Heart right ventricle (tissue), 16 donors: ENCODE data around the gene PDLIM4. TPM values are rescaled to one million over a fixed set of nuclear protein-coding genes. Genes with fewer than 3 reads are reported as not detected.

Experiments used
- ATAC-seq, 8 donors: fragments of 200-7000 bp; cut with Tn5 transposase; one replicate each; pipeline ENCODE4 v1.9.1; 2020; ENCODE audit warnings: mild to moderate bottlenecking in 8 of 8, moderate library complexity in 8 of 8, moderate number of reproducible peaks in 1 of 8
- DNase-seq, 2 donors: peaks; one replicate each; pipeline ENCODE4 v3.0.0-alpha.2; 2020
- H3K27ac ChIP-seq, 10 donors: fragments of 200-600 bp; sonication (generic) in 2 of 10; one replicate each; pipeline versions ENCODE4 v1.5.0 to v1.8.0; 2020 to 2022; ENCODE audit warnings: mild to moderate bottlenecking in 3 of 10
- H3K27me3 ChIP-seq, 7 donors: fragments of 200-600 bp; one replicate each; pipeline ENCODE4 v1.8.0; 2021 to 2022; ENCODE audit warnings: mild to moderate bottlenecking in 2 of 7
- H3K36me3 ChIP-seq, 9 donors: fragments of 200-600 bp; sonication (generic) in 1 of 9; one replicate each; pipeline versions ENCODE4 v1.5.0 to v1.8.0; 2020 to 2022; ENCODE audit warnings: mild to moderate bottlenecking in 2 of 9
- H3K4me1 ChIP-seq, 9 donors: fragments of 200-600 bp; sonication (generic) in 1 of 9; one replicate each; pipeline versions ENCODE4 v1.5.0 to v1.8.0; 2020 to 2022; ENCODE audit warnings: mild to moderate bottlenecking in 4 of 9
- H3K4me3 ChIP-seq, 10 donors: fragments of 200-600 bp; sonication (generic) in 2 of 10; one replicate each; pipeline versions ENCODE4 v1.5.0 to v1.8.0; 2020 to 2022; ENCODE audit warnings: mild to moderate bottlenecking in 7 of 10, moderate library complexity in 2 of 10
- H3K9me3 ChIP-seq, 11 donors: fragments of 200-600 bp in 10 of 11; sonication (generic) in 2 of 11; one replicate each; pipeline versions ENCODE4 v1.5.0 to v1.8.0; 2013 to 2022; ENCODE audit warnings: mild to moderate bottlenecking in 2 of 11, control low read depth in 1 of 11, moderate library complexity in 1 of 11
- CTCF ChIP-seq, 9 donors: fragments of 200-600 bp; sonication (generic) in 2 of 9; IDR thresholded peaks; one replicate each; pipeline versions ENCODE4 v1.5.0 to v1.8.0; 2021 to 2022; ENCODE audit warnings: antibody characterized with exemption in 9 of 9, mild to moderate bottlenecking in 5 of 9, moderate library complexity in 1 of 9
- WGBS, 2 donors: extraction: QIAGEN DNeasy Blood & Tissue Kit; methylation state at CpG; one replicate each; pipeline ENCODE4 v1.1.7; 2013; ENCODE audit warnings: inconsistent platforms in 1 of 2; 5-methylcytosine and 5-hydroxymethylcytosine counted together
- intact Hi-C, 10 donors: fragments of 100-400 bp; cut with DNase I; formaldehyde crosslinking; loops; one replicate each; pipeline versions ENCODE4 v1.11.1 to v1.14.2; 2022
- polyA plus RNA-seq, 2 donors: library from polyadenylated mRNA; stranded (reverse); fragments of 200-250 nt; gene quantifications; one replicate each; pipeline ENCODE4 v1.2.3, GENCODE V29; 2013
- total RNA-seq, 10 donors: library from RNA; stranded (reverse); fragmentation: NEBNext Ultra II Directional in 3 of 10; extraction: Animal tissue kit (Norgen Biotek cat#: 25700) in 3 of 10; gene quantifications; one replicate each; pipeline versions ENCODE4 v1.2.1 to v1.2.4, GENCODE V29; 2021 to 2023
- donor health status: Arrhythmogenic right ventricular cardiomyopathy.
- donor health status: ischemic (EF 13 %, LVEDD 7.1; RV severe dilation, severe dysfunction).
- donor health status: healthy with polysubstance abuse.
- donor health status: DM: no; HTN: yes; CAD: no.
- donor health status: DM: no; HTN: no; CAD: no.
- donor health status: ischemic (EF 25% LVEDD 6.9; RV normal size, moderate dysfunction).
- donor health status: ischemic (EF 25% LVEDD 5.7; RV mildly dilated, moderate dysfunction).
- donor health status: healthy.
- donor health status: DM: yes; HTN: yes; CAD: no.
- donor health status: Ischemic cardiomyopathy.
- donor health status: ischemic (EF 35%, LVEDD 5.7; RV mildly dilated, moderate dysfunction).
- donor health status: nonischemic (EF 11% LVEDD 7.7; RV severe dilation, severe dysfunction).
- donor health status: DM: yes; HTN: yes; CAD: no.
- donor health status: PGD.
- donor health status: ischemic (EF 29% LVEDD 5.4; RV normal size, mild dysfunction).
- donor health status: nonischemic (EF 23%, LVEDD 6.1; RV moderate dilation, normal function).

The PDLIM4 gene
- total and polyA plus RNA-seq, 12 donors, result 2.1 to 15.3 (median 3.6) TPM

GRCh38 chr5:132297211-132297940 is 39.9 kb downstream of the PDLIM4 start:
- DNase-seq, result no peak
- no peaks in the 10 kb centered on the region for H3K9me3 ChIP-seq
- intact Hi-C loops, result loop anchor here in 5 of 10 donors (5.0 to 10.0 kb wide), 2 partner anchors 65 to 197 kb away; partner anchors contain the start of gene IRF1 (in 5 of the 5)
- H3K36me3 ChIP-seq, result no peaks in the 10 kb centered on the region
- no peak for TF ChIP-seq CTCF (IDR thresholded peaks at IDR 0.05)
- no peak for ATAC-seq
- peak overlapping the region in 3 of 10 donors; percentile 50 to 99 (median 98) for H3K27ac ChIP-seq
- H3K27me3 ChIP-seq, result no peaks in the 10 kb centered on the region
- peak overlapping the region in 1 of 10 donors; percentile 71 for H3K4me3 ChIP-seq
- H3K4me1 ChIP-seq, result peaks cover 13 to 58% (median 50%) of the 10 kb centered on the region in 9 donors
- 95% methylated on average over 4 of the region's 4 CpGs for WGBS, 2 donors

- intact Hi-C loops, result loop anchor here in 5 of 10 donors (5.0 to 10.0 kb wide), 2 partner anchors 64 to 196 kb away; partner anchors contain the start of gene IRF1 (in 5 of the 5)
- no peak for ATAC-seq
- Histone ChIP-seq H3K9me3 (no peaks in the 10 kb centered on the region), H3K4me1 (peaks cover 13 to 53% (median 41%) of the 10 kb centered on the region in 9 donors), H3K27ac (peak overlapping the region in 2 of 10 donors; percentile 18 to 98), H3K36me3 (no peaks in the 10 kb centered on the region), H3K4me3 (no peak overlapping the region), H3K27me3 (no peaks in the 10 kb centered on the region)
- 79 to 81% methylated on average over 6 of the region's 6 CpGs for WGBS, 2 donors
- no peak for TF ChIP-seq CTCF (IDR thresholded peaks at IDR 0.05)
- no peak for DNase-seq
Measured at GRCh38 chr5:132298298-132299212, 41.1 kb downstream of the PDLIM4 start.

GRCh38 chr5:132299917-132300316 is 42.4 kb downstream of the PDLIM4 start:
- peak overlapping the region in 2 of 10 donors; percentile 70 to 78 for H3K27ac ChIP-seq
- peaks cover 0 to 9% (median 1%) of the 10 kb centered on the region in 11 donors for H3K9me3 ChIP-seq
- 89 to 96% methylated on average over 2 of the region's 2 CpGs for WGBS, 2 donors
- H3K4me3 ChIP-seq, result no peak overlapping the region
- ATAC-seq (no peak), DNase-seq (no peak)
- intact Hi-C loops, result loop anchor here in 5 of 10 donors (5.0 to 10.0 kb wide), 2 partner anchors 62 to 195 kb away; partner anchors contain the start of gene IRF1 (in 5 of the 5)
- TF ChIP-seq CTCF (IDR thresholded peaks at IDR 0.05), result no peak
- no peaks in the 10 kb centered on the region for H3K27me3 ChIP-seq
- no peaks in the 10 kb centered on the region for H3K36me3 ChIP-seq
- H3K4me1 ChIP-seq, result peaks cover 9 to 47% (median 35%) of the 10 kb centered on the region in 9 donors
